ENCODE data around the gene SCARB1.
A peak's percentile ranks its signal among the peaks of the same experiment; 100 is the strongest.

The SCARB1 gene

GRCh38 chr12:124754949-124755800 lies 108.5 kb downstream of the SCARB1 start:
- DNase-seq = peak; percentile 88

- no peak for DNase-seq
Observed at GRCh38 chr12:124754491-124754890, 109.2 kb downstream of the SCARB1 start.

DNA sequence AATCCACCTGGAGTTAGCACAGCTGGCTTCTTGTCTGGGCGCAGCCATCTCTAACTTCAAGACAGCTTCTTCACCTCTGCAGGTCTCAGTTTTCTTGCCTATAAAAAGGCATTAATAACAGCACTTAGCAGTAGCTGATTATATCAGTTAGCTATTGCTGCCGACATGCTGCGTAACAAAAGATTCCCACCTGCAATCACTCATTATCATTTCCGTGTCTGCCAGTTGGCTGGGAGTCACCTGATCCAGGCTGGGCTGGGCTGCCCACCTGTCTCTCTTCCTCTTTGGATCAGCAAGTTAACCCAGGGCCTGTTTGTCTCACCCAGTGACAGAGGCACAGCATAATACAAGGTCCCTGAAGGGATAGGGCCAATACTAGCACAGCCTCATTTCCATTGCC lies 109.7 kb downstream of the SCARB1 start:
- DNase-seq = no peak

- DNase-seq = no peak
Observed at GRCh38 chr12:124753228-124753591, 110.5 kb downstream of the SCARB1 start.

DNA sequence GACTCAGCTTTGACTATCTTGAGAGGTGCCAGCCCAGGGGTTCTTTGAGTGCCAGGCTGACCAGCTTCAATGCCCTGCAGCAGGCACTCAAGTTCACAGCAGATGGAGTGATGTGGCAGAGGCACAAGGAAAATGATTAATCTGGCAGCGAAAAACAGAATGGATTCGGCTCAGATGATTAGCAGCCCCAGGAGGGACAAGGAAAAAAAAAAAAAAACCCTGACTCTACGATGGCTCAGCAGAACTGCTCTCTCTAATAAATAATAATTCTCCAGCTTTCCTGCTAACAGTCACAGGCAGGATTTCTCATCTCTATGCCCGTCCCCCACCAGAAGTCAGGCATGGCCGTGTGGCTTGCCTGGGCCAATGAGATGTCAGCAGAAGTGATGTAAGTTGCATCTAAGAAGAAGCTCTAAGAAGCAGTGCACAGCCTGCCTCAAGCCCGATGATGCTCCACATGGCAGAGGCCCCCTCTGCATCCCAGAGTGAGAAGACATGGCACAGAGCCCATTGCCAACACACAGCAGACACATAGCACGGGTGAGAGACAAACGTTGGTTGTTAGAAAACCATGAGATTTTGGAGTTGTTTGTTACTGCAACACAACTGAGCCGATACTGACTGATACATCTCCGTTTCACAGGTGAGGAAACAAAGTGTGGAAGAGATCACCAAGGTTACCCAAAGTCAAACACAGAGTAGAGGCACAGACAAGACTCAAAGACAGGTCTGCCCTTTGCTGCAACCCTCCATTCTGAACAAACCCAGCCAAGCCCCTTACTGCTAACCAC lies 111.0 kb downstream of the SCARB1 start:
- peak; percentile 79 for DNase-seq

DNA sequence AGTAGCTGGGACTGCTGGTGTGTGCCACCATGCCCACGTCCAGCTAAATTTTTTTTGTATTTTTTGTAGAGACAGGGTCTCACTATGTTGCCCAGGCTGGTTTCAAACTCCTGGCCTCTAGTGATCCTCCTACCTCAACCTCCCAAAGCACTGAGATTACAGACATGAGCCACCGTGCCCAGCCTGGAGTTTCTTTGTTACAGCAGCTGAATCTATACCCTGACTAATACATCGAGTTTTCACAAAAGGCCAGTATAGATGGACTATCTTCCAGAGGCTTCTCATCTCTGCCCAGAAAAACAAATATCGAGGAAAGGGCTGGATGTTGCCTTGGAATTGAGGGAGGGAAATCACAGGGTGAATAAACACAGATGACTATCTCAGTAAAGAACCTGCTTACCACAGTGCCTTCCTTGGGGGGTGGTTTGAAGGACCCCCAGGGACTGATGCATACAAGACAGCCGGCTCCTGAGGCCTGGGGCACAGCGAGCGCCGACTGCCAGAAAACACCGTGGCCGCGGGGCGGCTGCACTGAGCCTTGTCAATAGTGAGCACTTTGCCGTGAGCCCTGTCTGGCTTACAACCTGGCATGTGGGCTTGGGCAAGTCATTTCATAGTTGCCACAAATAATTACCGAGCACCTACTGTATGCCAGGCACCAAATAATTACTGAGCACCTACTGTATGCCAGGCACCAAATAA lies 111.9 kb downstream of the SCARB1 start:
- no peak for DNase-seq

GRCh38 chr12:124750787-124751471 lies 112.7 kb downstream of the SCARB1 start:
- DNase-seq = no peak

DNA sequence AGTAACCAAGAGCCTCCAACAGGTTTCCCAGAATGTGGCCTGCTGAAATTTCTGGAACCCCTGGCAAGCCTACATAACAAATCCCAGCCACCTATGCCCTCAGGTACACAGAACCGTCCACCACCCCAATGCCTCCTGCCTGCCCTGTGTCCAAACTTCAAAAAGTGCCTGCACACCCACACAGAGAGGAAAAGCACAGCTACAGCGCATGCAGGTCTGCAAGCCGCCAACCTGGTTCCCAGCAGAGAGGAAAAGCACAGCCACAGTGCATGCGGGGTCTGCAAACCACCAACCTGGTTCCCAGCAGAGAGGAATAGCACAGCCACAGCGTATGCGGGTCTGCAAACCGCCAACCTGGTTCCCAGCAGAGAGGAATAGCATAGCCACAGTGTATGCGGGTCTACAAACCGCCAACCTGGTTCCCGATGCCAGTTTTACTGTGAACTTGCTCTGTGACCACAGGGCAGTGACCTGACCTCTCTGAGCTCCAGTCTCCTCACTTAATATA lies 113.5 kb downstream of the SCARB1 start:
- DNase-seq = no peak

GRCh38 chr12:124749725-124750124 lies 113.9 kb downstream of the SCARB1 start:
- no peak for DNase-seq

DNA sequence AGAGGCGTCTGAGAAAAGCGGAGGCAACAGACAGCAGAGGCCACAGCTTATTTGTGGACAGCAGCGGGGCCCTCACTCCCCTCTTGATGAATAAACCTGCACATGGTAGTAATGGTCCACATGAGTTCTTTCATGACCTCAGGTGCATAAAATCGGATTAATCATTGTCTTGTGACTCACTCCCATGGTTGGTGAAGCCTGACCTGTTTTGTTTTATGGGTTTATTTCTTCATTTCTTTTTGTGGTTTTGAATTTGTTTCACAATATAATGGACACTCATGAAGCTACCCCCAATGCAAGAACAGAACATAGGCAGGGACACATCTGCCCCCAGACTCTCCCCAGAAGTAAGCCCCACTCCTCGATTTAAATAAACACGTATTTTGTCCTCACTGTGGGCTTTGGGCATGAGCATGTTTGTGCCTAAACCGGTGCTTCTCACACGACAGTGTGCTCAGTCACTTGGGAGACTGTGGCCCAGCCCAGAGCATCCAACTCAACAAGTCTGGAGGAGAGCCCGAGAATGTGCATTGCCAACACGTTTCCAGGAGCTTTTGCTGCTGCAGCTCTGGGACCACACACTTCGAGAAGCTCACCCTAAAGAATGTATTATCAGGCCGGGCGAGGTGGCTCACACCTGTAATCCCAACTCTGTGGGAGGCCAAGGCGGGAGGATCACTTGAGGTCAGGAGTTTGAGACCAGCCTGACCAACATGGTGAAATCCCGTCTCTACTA lies 116.1 kb downstream of the SCARB1 start:
- DNase-seq = peak; percentile 93

DNA sequence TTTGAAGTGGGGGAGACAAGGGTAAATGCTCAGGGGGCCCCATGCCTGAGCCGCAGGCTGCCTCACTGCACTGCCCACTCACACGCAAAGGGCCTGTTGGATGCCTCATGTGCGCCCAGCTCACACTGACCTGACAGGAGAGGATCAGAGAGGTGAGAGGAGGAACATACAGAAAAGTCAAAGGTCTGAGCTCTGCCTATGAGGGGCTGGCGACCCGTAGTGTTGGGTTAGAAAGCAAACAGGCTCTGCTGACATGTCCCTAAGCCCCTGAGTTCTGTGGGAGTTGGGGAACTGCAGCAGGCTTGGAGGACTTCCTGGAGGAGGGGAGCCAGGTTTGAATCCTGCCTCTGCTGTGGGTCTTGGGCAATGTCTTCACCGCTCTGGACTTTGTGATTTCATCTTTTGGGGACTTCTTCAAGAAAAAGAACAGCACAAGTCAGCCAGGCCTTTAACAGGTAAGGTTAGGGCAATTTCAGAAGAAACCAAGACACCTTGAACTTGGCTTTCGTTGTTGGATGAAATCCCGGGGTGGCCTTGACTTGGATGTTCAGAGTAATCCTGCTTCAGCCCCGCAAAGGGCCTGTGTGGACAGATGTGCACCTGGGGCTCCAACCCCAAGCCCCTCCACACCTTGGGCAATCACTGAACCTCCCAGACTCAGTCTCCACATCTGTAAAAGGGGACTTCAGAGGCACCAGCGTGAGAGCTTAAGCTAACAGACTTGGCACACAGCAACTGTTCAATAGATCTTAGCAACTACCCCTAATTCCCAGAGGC lies 116.8 kb downstream of the SCARB1 start:
- DNase-seq = no peak

DNA sequence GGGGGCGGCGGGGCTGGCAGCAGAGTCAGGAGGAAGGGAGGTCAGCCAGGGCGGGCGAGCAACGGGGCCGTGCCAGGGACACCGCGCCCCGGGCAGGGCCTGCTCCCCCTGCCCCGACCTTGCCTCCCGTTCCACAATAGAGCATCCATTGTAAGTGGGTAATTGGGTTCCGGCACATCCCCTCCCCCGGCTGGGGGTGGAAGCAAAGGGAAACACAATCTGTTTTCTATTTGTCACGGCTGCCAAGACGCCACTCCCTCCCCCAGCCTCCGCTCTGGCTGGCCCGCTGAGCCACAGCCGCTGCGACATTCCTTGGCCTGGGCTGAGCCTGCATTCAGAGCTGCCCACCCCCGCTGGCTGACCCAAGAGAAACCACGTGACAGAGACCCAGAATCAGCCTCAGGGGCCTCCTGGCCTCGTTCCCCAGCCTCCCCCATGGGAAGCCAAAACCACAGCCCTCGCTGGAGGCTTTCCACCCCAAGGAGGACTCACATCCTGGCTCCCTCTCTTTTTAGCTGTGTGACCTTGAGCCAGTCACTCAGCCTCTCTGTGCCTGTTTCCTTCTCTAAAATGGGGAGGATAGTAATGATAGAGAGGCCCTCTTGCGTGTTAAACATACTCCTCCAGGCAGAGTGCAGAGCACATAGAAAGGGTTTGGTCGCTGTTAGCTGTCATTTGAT lies 117.6 kb downstream of the SCARB1 start:
- peak; percentile 96 for DNase-seq

GRCh38 chr12:124745465-124745890 lies 118.2 kb downstream of the SCARB1 start:
- DNase-seq = peak; percentile 41

GRCh38 chr12:124744659-124745464 lies 118.8 kb downstream of the SCARB1 start:
- DNase-seq = no peak

- DNase-seq = no peak
Observed at GRCh38 chr12:124744273-124744640, 119.4 kb downstream of the SCARB1 start.

- no peak for DNase-seq
Observed at GRCh38 chr12:124743479-124744272, 120.0 kb downstream of the SCARB1 start.

DNA sequence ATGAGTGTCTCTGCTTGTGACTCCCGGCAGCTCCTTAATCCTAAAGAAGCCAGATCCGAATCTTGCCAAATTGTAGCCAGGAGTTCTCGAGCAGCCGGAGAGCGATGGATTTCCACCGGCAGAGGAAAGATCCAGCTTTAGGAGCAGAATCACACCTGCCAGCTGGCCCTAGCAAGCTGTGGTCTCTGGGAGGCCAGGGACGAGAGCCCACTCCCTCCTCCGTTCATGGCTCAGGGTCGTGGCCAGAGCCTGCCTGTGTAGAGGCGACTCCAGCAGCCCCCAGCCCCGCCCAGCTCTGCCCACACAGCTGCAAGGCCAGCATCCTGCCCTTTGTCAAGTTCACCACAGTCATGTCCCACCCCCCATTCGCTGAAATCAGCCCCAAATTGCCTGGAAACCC lies 121.0 kb downstream of the SCARB1 start:
- DNase-seq = no peak

- no peak for DNase-seq
Observed at GRCh38 chr12:124742111-124742510, 121.6 kb downstream of the SCARB1 start.

- DNase-seq = no peak
Observed at GRCh38 chr12:124741211-124741610, 122.5 kb downstream of the SCARB1 start.

Measured in fibroblast of skin of right biceps (primary cell).